SU-DHL-6 (cell line): ENCODE results near the gene RBFOX2.

Experiments used
- H2AFZ ChIP-seq: fragments of 200-600 bp; sonication (generic); 2 replicates; pipeline ENCODE4 v1.6.1; 2014; ENCODE audit warnings: low read depth, mild to moderate bottlenecking, moderate library complexity, mixed read lengths, antibody characterized with exemption, low read length; ENCODE audit not compliant: severe bottlenecking
- H3F3A ChIP-seq: fragments of 200-600 bp; shearing (Covaris generic); 2 replicates; pipeline ENCODE4 v1.6.0; 2016; ENCODE audit warnings: antibody characterized with exemption, mild to moderate bottlenecking; ENCODE audit not compliant: insufficient read depth
- H3K27ac ChIP-seq: fragments of 200-600 bp; sonication (generic); 2 replicates; pipeline ENCODE4 v1.5.1; 2016; ENCODE audit warnings: low read depth, mild to moderate bottlenecking, low read length, moderate library complexity, mixed read lengths
- H3K27me3 ChIP-seq: fragments of 200-600 bp; sonication (generic), shearing (Covaris generic); 2 replicates; pipeline ENCODE4 v1.6.0; 2014; ENCODE audit warnings: mild to moderate bottlenecking, low read length
- H3K36me3 ChIP-seq: fragments of 200-600 bp; sonication (generic); 2 replicates; pipeline ENCODE4 v1.6.1; 2014; ENCODE audit warnings: mild to moderate bottlenecking, low read length, mixed read lengths
- H3K4me2 ChIP-seq: fragments of 300-600, 200-600 bp; shearing (Covaris generic), sonication (generic); 2 replicates; pipeline ENCODE4 v1.6.0; 2014; ENCODE audit warnings: low read length, low read depth, mild to moderate bottlenecking; ENCODE audit not compliant: poor library complexity, severe bottlenecking
- H3K4me3 ChIP-seq: fragments of 200-600 bp; sonication (generic); 2 replicates; pipeline ENCODE4 v1.5.1; 2014; ENCODE audit warnings: antibody characterized with exemption, low read length, mild to moderate bottlenecking, mixed read lengths; ENCODE audit not compliant: insufficient read depth, poor library complexity, severe bottlenecking
- H3K79me2 ChIP-seq: fragments of 200-600 bp; sonication (generic); 2 replicates; pipeline ENCODE4 v1.6.1; 2014; ENCODE audit warnings: mild to moderate bottlenecking, low read length, moderate library complexity; ENCODE audit not compliant: insufficient read depth
- H3K9ac ChIP-seq: fragments of 200-600 bp; sonication (generic); 2 replicates; pipeline ENCODE4 v1.7.0; 2014; ENCODE audit warnings: mild to moderate bottlenecking, low read length
- H3K9me2 ChIP-seq: fragments of 200-600 bp; sonication (generic); replicated peaks from 2 replicates; pipeline ENCODE4 v1.6.1; 2014; ENCODE audit warnings: low read length; ENCODE audit not compliant: insufficient read depth
- H3K9me3 ChIP-seq: fragments of 200-600 bp; sonication (generic); 2 replicates; pipeline ENCODE4 v1.6.1; 2014; ENCODE audit warnings: low read length, mixed read lengths; ENCODE audit not compliant: insufficient read depth
- H4K20me1 ChIP-seq: fragments of 200-600 bp; sonication (generic); 2 replicates; pipeline ENCODE4 v1.6.1; 2014; ENCODE audit warnings: low read depth, mild to moderate bottlenecking, antibody characterized with exemption, low read length, moderate library complexity, mixed read lengths
- CTCF ChIP-seq: fragments of 200-600 bp; sonication (generic); IDR thresholded peaks from one replicate; pipeline ENCODE4 v1.5.1; 2017; ENCODE audit warnings: antibody characterized with exemption, mild to moderate bottlenecking, low read length, moderate library complexity; ENCODE audit not compliant: insufficient read depth, poor library complexity, severe bottlenecking
- EZH2phosphoT487 ChIP-seq: fragments of 200-600 bp; sonication (generic), shearing (Covaris generic); conservative IDR thresholded peaks from 2 replicates; pipeline ENCODE4 v1.6.1; 2018; ENCODE audit warnings: mild to moderate bottlenecking, antibody characterized with exemption, low read length, moderate library complexity, mixed read lengths

RBFOX2 gene

DNA sequence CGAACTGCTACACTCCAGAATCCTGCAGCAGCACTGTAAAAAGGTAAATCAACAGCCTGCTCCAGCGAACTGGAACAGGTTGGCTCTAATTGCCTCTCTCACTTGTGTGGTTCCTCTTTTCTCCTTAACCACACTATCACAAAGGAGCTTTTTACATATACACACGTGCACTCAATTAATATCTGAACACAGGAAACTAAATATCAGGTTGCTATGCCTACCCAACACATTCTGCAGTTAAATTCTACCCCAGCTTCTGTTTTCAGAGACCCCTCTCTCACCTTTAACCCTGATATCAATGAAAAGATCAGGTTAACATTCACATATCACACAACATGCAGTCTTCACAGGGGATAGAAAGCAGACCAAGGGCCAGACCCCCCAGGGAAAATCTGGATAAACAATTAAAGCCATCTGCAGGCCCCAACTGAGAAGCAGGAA is 11.0 kb downstream of the RBFOX2 start:
- Histone ChIP-seq H3K27ac (peak overlapping the region; percentile 46), H3K9me3 (no peaks in the 10 kb centered on the region), H3K27me3 (no peaks in the 10 kb centered on the region), H3K79me2 (no peaks in the 10 kb centered on the region), H2AFZ (no peak overlapping the region), H3K9me2 (no peaks in the 10 kb centered on the region), H3K4me3 (peak overlapping the region; percentile 19), H3F3A (no peaks in the 10 kb centered on the region), H4K20me1 (no peaks in the 10 kb centered on the region), H3K4me2 (peak overlapping the region; percentile 54), H3K9ac (peak overlapping the region; percentile 23), H3K36me3 (no peaks in the 10 kb centered on the region)
- TF ChIP-seq CTCF (no peak), EZH2phosphoT487 (no peak)

- H3F3A ChIP-seq: no peaks in the 10 kb centered on the region
- no peak overlapping the region for H3K27ac ChIP-seq
- no peaks in the 10 kb centered on the region for H4K20me1 ChIP-seq
- H3K36me3 ChIP-seq: no peaks in the 10 kb centered on the region
- H3K9me2 ChIP-seq: no peaks in the 10 kb centered on the region
- no peaks in the 10 kb centered on the region for H3K9me3 ChIP-seq
- no peak overlapping the region for H3K4me3 ChIP-seq
- H2AFZ ChIP-seq: no peak overlapping the region
- H3K4me2 ChIP-seq: no peak overlapping the region
- no peaks in the 10 kb centered on the region for H3K27me3 ChIP-seq
- no peaks in the 10 kb centered on the region for H3K79me2 ChIP-seq
- H3K9ac ChIP-seq: no peak overlapping the region
- no peak for TF ChIP-seq CTCF
- TF ChIP-seq EZH2phosphoT487: no peak
Observed at GRCh38 chr22:36016684-36017083, 11.9 kb downstream of the RBFOX2 start.

- Histone ChIP-seq H3K9me2 (no peaks in the 10 kb centered on the region), H3K4me2 (no peak overlapping the region), H3K36me3 (no peaks in the 10 kb centered on the region), H2AFZ (no peak overlapping the region), H3K9me3 (no peaks in the 10 kb centered on the region), H4K20me1 (no peaks in the 10 kb centered on the region), H3K27ac (no peak overlapping the region), H3K79me2 (no peaks in the 10 kb centered on the region), H3F3A (no peaks in the 10 kb centered on the region), H3K9ac (no peak overlapping the region), H3K27me3 (no peaks in the 10 kb centered on the region), H3K4me3 (no peak overlapping the region)
- TF ChIP-seq CTCF (no peak), EZH2phosphoT487 (no peak)
Observed at GRCh38 chr22:36015811-36016529, 12.7 kb downstream of the RBFOX2 start.
